Stimulated activated memory B cell treated with anti-CD40 and anti-IgM and Interleukin-4, amounts not matched to agents 10 μg/mL and 1 μg/mL and 100 μg/mL, for 72 hours (primary cell): ENCODE measurements around the gene FAM111A.
A peak's percentile ranks its signal among the peaks of the same experiment; 100 is the strongest.

ENCODE experiments used
- ATAC-seq: fragments of 150-1000 bp; cut with Tn5 transposase; 2 replicates; pipeline ENCODE4 v1.10.0; 2021
- H3K27ac Mint-ChIP-seq: one replicate; pipeline ENCODE4 v1.8.0; 2022; ENCODE audit warnings: mild to moderate bottlenecking, mixed read lengths
- H3K27me3 Mint-ChIP-seq: one replicate; pipeline ENCODE4 v1.8.0; 2022; ENCODE audit warnings: mixed read lengths
- H3K36me3 Mint-ChIP-seq: one replicate; pipeline ENCODE4 v1.8.0; 2022; ENCODE audit warnings: mixed read lengths
- H3K4me1 Mint-ChIP-seq: one replicate; pipeline ENCODE4 v1.8.0; 2022; ENCODE audit warnings: mixed read lengths
- H3K4me3 Mint-ChIP-seq: one replicate; pipeline ENCODE4 v1.8.0; 2022; ENCODE audit warnings: mild to moderate bottlenecking, moderate library complexity, mixed read lengths
- H3K9me3 Mint-ChIP-seq: one replicate; pipeline ENCODE4 v1.8.0; 2022; ENCODE audit warnings: mixed read lengths

The FAM111A gene

GRCh38 chr11:59164028-59164427, 21.4 kb downstream of the FAM111A start:
- Mint-ChIP-seq H3K36me3 (no peaks in the 10 kb centered on the region), H3K4me3 (no peak overlapping the region), H3K27me3 (no peaks in the 10 kb centered on the region), H3K4me1 (no peaks in the 10 kb centered on the region), H3K27ac (no peak overlapping the region), H3K9me3 (no peaks in the 10 kb centered on the region)
- no peak for ATAC-seq

- Mint-ChIP-seq H3K9me3 (no peaks in the 10 kb centered on the region), H3K4me1 (peaks cover 29% of the 10 kb centered on the region), H3K27ac (peak within 1 kb of the TSS; percentile 78), H3K36me3 (peaks cover 1% of the 10 kb centered on the region), H3K27me3 (no peaks in the 10 kb centered on the region), H3K4me3 (peak within 1 kb of the TSS; percentile 83)
- ATAC-seq = peak; percentile 89
Observed at GRCh38 chr11:59171508-59172322, 29.1 kb downstream of the FAM111A start, which contains the start of gene DTX4. Gene DTX4, plus strand, starts transcription at chr11:59172132. Its CDS starts 464 bp downstream, at chr11:59172596.

- Mint-ChIP-seq H3K9me3 (no peaks in the 10 kb centered on the region), H3K4me3 (peak overlapping the region; percentile 83), H3K27me3 (no peaks in the 10 kb centered on the region), H3K36me3 (peaks cover 9% of the 10 kb centered on the region), H3K27ac (peak overlapping the region; percentile 78), H3K4me1 (peaks cover 29% of the 10 kb centered on the region)
- peak; percentile 66 for ATAC-seq
Observed at GRCh38 chr11:59172345-59173079, 29.9 kb downstream of the FAM111A start.

GRCh38 chr11:59173080-59173963, 30.7 kb downstream of the FAM111A start:
- ATAC-seq = no peak
- Mint-ChIP-seq H3K4me1 (peaks cover 29% of the 10 kb centered on the region), H3K27ac (peak overlapping the region; percentile 78)

GRCh38 chr11:59173964-59174663, 31.5 kb downstream of the FAM111A start:
- ATAC-seq = no peak
- H3K27ac Mint-ChIP-seq = peak overlapping the region; percentile 78
- peaks cover 3% of the 10 kb centered on the region for H3K9me3 Mint-ChIP-seq
- peaks cover 23% of the 10 kb centered on the region for H3K36me3 Mint-ChIP-seq
- no peak overlapping the region for H3K4me3 Mint-ChIP-seq
- H3K27me3 Mint-ChIP-seq = no peaks in the 10 kb centered on the region
- H3K4me1 Mint-ChIP-seq = peaks cover 29% of the 10 kb centered on the region

More at GRCh38 chr11:59173080-59173963, 30.7 kb downstream of the FAM111A start:
- peaks cover 17% of the 10 kb centered on the region for H3K36me3 Mint-ChIP-seq
- no peaks in the 10 kb centered on the region for H3K9me3 Mint-ChIP-seq
- H3K4me3 Mint-ChIP-seq = peak overlapping the region; percentile 83
- H3K27me3 Mint-ChIP-seq = no peaks in the 10 kb centered on the region

- no peak overlapping the region for H3K27ac Mint-ChIP-seq
- peaks cover 8% of the 10 kb centered on the region for H3K9me3 Mint-ChIP-seq
- no peak for ATAC-seq
- H3K4me1 Mint-ChIP-seq = peaks cover 29% of the 10 kb centered on the region
- peaks cover 28% of the 10 kb centered on the region for H3K36me3 Mint-ChIP-seq
- H3K4me3 Mint-ChIP-seq = no peak overlapping the region
- no peaks in the 10 kb centered on the region for H3K27me3 Mint-ChIP-seq
Observed at GRCh38 chr11:59174664-59175033, 32.0 kb downstream of the FAM111A start.

- ATAC-seq = no peak
- Mint-ChIP-seq H3K27me3 (no peaks in the 10 kb centered on the region), H3K36me3 (peaks cover 33% of the 10 kb centered on the region), H3K4me1 (peaks cover 29% of the 10 kb centered on the region), H3K9me3 (peaks cover 10% of the 10 kb centered on the region), H3K4me3 (no peak overlapping the region), H3K27ac (peak overlapping the region; percentile 21)
Observed at GRCh38 chr11:59175091-59175501, 32.4 kb downstream of the FAM111A start.

GRCh38 chr11:59176330-59176729, 33.7 kb downstream of the FAM111A start:
- Mint-ChIP-seq H3K4me1 (peaks cover 29% of the 10 kb centered on the region), H3K27ac (no peak overlapping the region), H3K9me3 (peaks cover 10% of the 10 kb centered on the region), H3K27me3 (no peaks in the 10 kb centered on the region), H3K36me3 (peaks cover 33% of the 10 kb centered on the region), H3K4me3 (no peak overlapping the region)
- no peak for ATAC-seq

- Mint-ChIP-seq H3K4me3 (no peak overlapping the region), H3K9me3 (peaks cover 10% of the 10 kb centered on the region), H3K4me1 (peaks cover 21% of the 10 kb centered on the region), H3K36me3 (peaks cover 37% of the 10 kb centered on the region), H3K27ac (no peak overlapping the region), H3K27me3 (no peaks in the 10 kb centered on the region)
- no peak for ATAC-seq
Observed at GRCh38 chr11:59178402-59178801, 35.7 kb downstream of the FAM111A start.

GRCh38 chr11:59179121-59179520, 36.5 kb downstream of the FAM111A start:
- Mint-ChIP-seq H3K9me3 (peaks cover 10% of the 10 kb centered on the region), H3K27ac (no peak overlapping the region), H3K27me3 (no peaks in the 10 kb centered on the region), H3K4me1 (peaks cover 13% of the 10 kb centered on the region), H3K36me3 (peaks cover 37% of the 10 kb centered on the region), H3K4me3 (no peak overlapping the region)
- no peak for ATAC-seq

GRCh38 chr11:59180168-59180776, 37.6 kb downstream of the FAM111A start:
- peaks cover 10% of the 10 kb centered on the region for H3K9me3 Mint-ChIP-seq
- no peak overlapping the region for H3K4me3 Mint-ChIP-seq
- H3K27me3 Mint-ChIP-seq = no peaks in the 10 kb centered on the region
- H3K27ac Mint-ChIP-seq = no peak overlapping the region
- H3K4me1 Mint-ChIP-seq = peaks cover 3% of the 10 kb centered on the region
- no peak for ATAC-seq
- peaks cover 42% of the 10 kb centered on the region for H3K36me3 Mint-ChIP-seq

GRCh38 chr11:59180907-59181306, 38.3 kb downstream of the FAM111A start:
- no peaks in the 10 kb centered on the region for H3K4me1 Mint-ChIP-seq
- ATAC-seq = no peak
- peaks cover 42% of the 10 kb centered on the region for H3K36me3 Mint-ChIP-seq
- H3K9me3 Mint-ChIP-seq = peaks cover 10% of the 10 kb centered on the region
- no peak overlapping the region for H3K27ac Mint-ChIP-seq
- no peaks in the 10 kb centered on the region for H3K27me3 Mint-ChIP-seq
- H3K4me3 Mint-ChIP-seq = no peak overlapping the region

- ATAC-seq = no peak
- H3K4me3 Mint-ChIP-seq = no peak overlapping the region
- H3K27ac Mint-ChIP-seq = no peak overlapping the region
- H3K36me3 Mint-ChIP-seq = peaks cover 40% of the 10 kb centered on the region
- H3K27me3 Mint-ChIP-seq = no peaks in the 10 kb centered on the region
- no peaks in the 10 kb centered on the region for H3K4me1 Mint-ChIP-seq
- H3K9me3 Mint-ChIP-seq = peaks cover 10% of the 10 kb centered on the region
Observed at GRCh38 chr11:59181746-59182456, 39.2 kb downstream of the FAM111A start.
